IPS-20b (cell line): Measurements from ENCODE around the gene SREK1IP1.

Experiments
- H3K27ac ChIP-seq: one replicate; pipeline ENCODE4 v1.5.1; 2013; ENCODE audit warnings: low read length
- H3K27me3 ChIP-seq: 2 replicates; pipeline ENCODE4 v1.6.1; 2013; ENCODE audit warnings: mild to moderate bottlenecking, low read length, inconsistent platforms; ENCODE audit not compliant: insufficient read depth
- H3K36me3 ChIP-seq: 2 replicates; pipeline ENCODE4 v1.6.1; 2013; ENCODE audit warnings: low read depth, mild to moderate bottlenecking, inconsistent platforms, low read length, moderate library complexity; ENCODE audit not compliant: insufficient read depth
- H3K4me1 ChIP-seq: 2 replicates; pipeline ENCODE4 v1.6.1; 2013; ENCODE audit warnings: mild to moderate bottlenecking, control low read depth, inconsistent platforms, low read length, moderate library complexity; ENCODE audit not compliant: insufficient read depth
- H3K4me3 ChIP-seq: 2 replicates; pipeline ENCODE4 v1.5.1; 2013; ENCODE audit warnings: mild to moderate bottlenecking, low read length, inconsistent platforms
- H3K9ac ChIP-seq: 2 replicates; pipeline ENCODE4 v1.6.1; 2013; ENCODE audit warnings: low read depth, mild to moderate bottlenecking, inconsistent platforms, low read length, moderate library complexity
- H3K9me3 ChIP-seq: 2 replicates; pipeline ENCODE4 v1.6.1; 2013; ENCODE audit warnings: mild to moderate bottlenecking, low read depth, low read length, inconsistent platforms; ENCODE audit not compliant: insufficient read depth

Gene SREK1IP1

GRCh38 chr5:64678374-64678773 is 90.1 kb downstream of the SREK1IP1 start:
- Histone ChIP-seq H3K36me3 (no peaks in the 10 kb centered on the region), H3K9ac (no peak overlapping the region), H3K4me3 (no peak overlapping the region), H3K9me3 (no peaks in the 10 kb centered on the region), H3K27me3 (no peaks in the 10 kb centered on the region), H3K27ac (no peak overlapping the region), H3K4me1 (no peaks in the 10 kb centered on the region)

- H3K36me3 ChIP-seq = no peaks in the 10 kb centered on the region
- H3K27me3 ChIP-seq = no peaks in the 10 kb centered on the region
- H3K4me1 ChIP-seq = no peaks in the 10 kb centered on the region
- no peak overlapping the region for H3K4me3 ChIP-seq
- H3K9ac ChIP-seq = no peak overlapping the region
- no peaks in the 10 kb centered on the region for H3K9me3 ChIP-seq
- no peak overlapping the region for H3K27ac ChIP-seq
These were observed 96.8 kb downstream of the SREK1IP1 start for GRCh38 chr5:64671678-64672077.

- H3K27me3 ChIP-seq = no peaks in the 10 kb centered on the region
- no peak overlapping the region for H3K27ac ChIP-seq
- H3K9ac ChIP-seq = no peak overlapping the region
- no peak overlapping the region for H3K4me3 ChIP-seq
- no peaks in the 10 kb centered on the region for H3K36me3 ChIP-seq
- no peaks in the 10 kb centered on the region for H3K4me1 ChIP-seq
- H3K9me3 ChIP-seq = no peaks in the 10 kb centered on the region
These were observed 98.2 kb downstream of the SREK1IP1 start for GRCh38 chr5:64670277-64670676.
